ENCODE results near the gene SLC25A22. TPM values are rescaled to one million over a fixed set of nuclear protein-coding genes. Genes with fewer than 3 reads are reported as not detected.

SLC25A22 gene
- total and polyA plus RNA-seq, 9 of the 15 experiments (the other 6 are each of a cell fraction or from before 2014, with no cell fraction given) = 0.41 to 55.4 (median 11.4) TPM

GRCh38 chr11:838441-839279, 40.6 kb upstream of the SLC25A22 start (continued):
- no peak for TF ChIP-seq DEAF1 (CRISPR knock-in tag; IDR thresholded peaks at IDR 0.05)
- TF ChIP-seq EGR1 (conservative IDR thresholded peaks at IDR 0.05) = no peak
- no peak for TF ChIP-seq BRF1 (IDR thresholded peaks at IDR 0.05; ENCODE audit: borderline replicate concordance, extremely low read depth, insufficient read length)
- no peak for TF ChIP-seq ATF1 (CRISPR knock-in tag; IDR thresholded peaks at IDR 0.05)
- no peak for TF ChIP-seq ATF1 (tag; IDR thresholded peaks at IDR 0.05)
- no peak for TF ChIP-seq PHF20 (IDR thresholded peaks at IDR 0.05; ENCODE audit: partially characterized antibody)
- no peak for TF ChIP-seq XRCC3 (IDR thresholded peaks at IDR 0.05)
- TF ChIP-seq KLF6 (CRISPR knock-in tag; IDR thresholded peaks at IDR 0.05; ENCODE audit: borderline replicate concordance) = no peak
- TF ChIP-seq HNRNPUL1 (IDR thresholded peaks at IDR 0.05; ENCODE audit: low read length) = no peak
- TF ChIP-seq ZNF511 (CRISPR knock-in tag; IDR thresholded peaks at IDR 0.05) = no peak
- no peak for TF ChIP-seq TCFL5 (CRISPR knock-in tag; conservative IDR thresholded peaks at IDR 0.05)
- no peak for TF ChIP-seq GTF2E2 (tag; IDR thresholded peaks at IDR 0.05)
- peak; percentile 73 for TF ChIP-seq POLR2A (conservative IDR thresholded peaks at IDR 0.05)
- no peak for TF ChIP-seq CBFA2T3 (IDR thresholded peaks at IDR 0.05)
- TF ChIP-seq TFAP4 (CRISPR knock-in tag; IDR thresholded peaks at IDR 0.05; ENCODE audit: borderline replicate concordance) = peak; percentile 57; the same call in 1 of the 2 replicates
- no peak for TF ChIP-seq TCF7L2 (IDR thresholded peaks at IDR 0.05; ENCODE audit: low read depth, low read length)
- no peak for TF ChIP-seq MTA2 (IDR thresholded peaks at IDR 0.05; ENCODE audit: low read depth)
- no peak for TF ChIP-seq ARID3B (CRISPR knock-in tag; IDR thresholded peaks at IDR 0.05; ENCODE audit: borderline replicate concordance)
- TF ChIP-seq GABPA (tag; conservative IDR thresholded peaks at IDR 0.05; ENCODE audit: low read depth) = no peak
- no peak for TF ChIP-seq RNF219 (CRISPR knock-in tag; IDR thresholded peaks at IDR 0.05)
- TF ChIP-seq TEAD2 (tag; IDR thresholded peaks at IDR 0.05) = no peak
- peak in 1 of 3 experiments; percentile 24 for TF ChIP-seq YY1 (IDR thresholded peaks at IDR 0.05; ENCODE audit: borderline replicate concordance in 1 of 3, control insufficient read depth in 1 of 3, extremely low read depth in 1 of 3, insufficient read depth in 3 of 3, insufficient read length in 1 of 3, insufficient replicate concordance in 2 of 3, low read depth in 1 of 3, low read length in 2 of 3)

Data from K562 (cell line).